SK-N-SH treated with all-trans-retinoic acid at 6 μM for 48 hours (cell line): ENCODE results near the gene F5.

Experiments used
- ARNTL ChIP-seq: fragments of 450-650 bp; formaldehyde crosslinking; IDR thresholded peaks from 2 replicates; pipeline ENCODE4 v1.5.0; 2020; ENCODE audit warnings: low read depth, mild to moderate bottlenecking, moderate library complexity, borderline replicate concordance
- CSDC2 ChIP-seq: fragments of 250-450 bp; sonication (Bioruptor Pico); IDR thresholded peaks from 2 replicates; pipeline ENCODE4 v1.5.0; 2020; ENCODE audit warnings: mild to moderate bottlenecking, moderate library complexity
- ESRRG ChIP-seq: fragments of 250-450 bp; sonication (Bioruptor Pico); IDR thresholded peaks from 2 replicates; pipeline ENCODE4 v1.6.1; 2021; ENCODE audit warnings: mild to moderate bottlenecking
- GLIS3 ChIP-seq: fragments of 250-450 bp; sonication (Bioruptor Pico); IDR thresholded peaks from 2 replicates; pipeline ENCODE4 v1.5.0; 2020; ENCODE audit warnings: mild to moderate bottlenecking, moderate library complexity
- OSR1 ChIP-seq: fragments of 250-450 bp; sonication (Bioruptor Pico); IDR thresholded peaks from 2 replicates; pipeline ENCODE4 v1.8.0; 2022; ENCODE audit warnings: moderate library complexity, mild to moderate bottlenecking, inconsistent platforms
- TOX ChIP-seq: fragments of 250-450 bp; sonication (Bioruptor Pico); IDR thresholded peaks from 2 replicates; pipeline ENCODE4 v1.8.0; 2021; ENCODE audit warnings: mild to moderate bottlenecking, moderate library complexity, borderline replicate concordance
- ZNF565 ChIP-seq: fragments of 450-650 bp; formaldehyde crosslinking; conservative IDR thresholded peaks from 2 replicates; pipeline ENCODE4 v1.5.0; 2020; ENCODE audit warnings: low read depth, mild to moderate bottlenecking, moderate library complexity

DNA sequence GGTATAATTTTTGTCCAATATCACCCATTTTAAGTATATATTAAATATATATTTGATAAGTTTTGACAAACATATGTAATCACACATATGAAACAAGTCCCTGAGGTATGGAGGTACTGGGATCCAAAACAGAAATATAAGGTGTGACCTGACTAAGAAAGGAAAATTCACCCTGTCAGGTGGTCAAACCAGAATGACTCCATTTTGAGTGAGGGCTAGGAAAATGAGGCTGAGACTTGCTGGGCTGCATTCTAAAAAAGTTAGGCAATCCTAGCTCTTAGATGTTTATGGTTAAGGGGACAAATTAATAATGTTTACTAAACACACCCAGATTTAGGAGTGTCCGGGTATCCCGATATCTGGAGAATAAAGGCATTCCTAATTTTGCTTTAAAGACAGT is 89.0 kb downstream of the F5 start:
- TF ChIP-seq ARNTL (CRISPR knock-in tag), result no peak
- TF ChIP-seq CSDC2 (CRISPR knock-in tag), result no peak
- no peak for TF ChIP-seq ESRRG (CRISPR knock-in tag)
- TF ChIP-seq ZNF565, result no peak
- no peak for TF ChIP-seq OSR1 (CRISPR knock-in tag)
- no peak for TF ChIP-seq GLIS3
- no peak for TF ChIP-seq TOX (CRISPR knock-in tag)
